Sciatic nerve (tissue), 2 donors: ENCODE measurements around the gene COL7A1. TPM values are rescaled to one million over a fixed set of nuclear protein-coding genes. Genes with fewer than 3 reads are reported as not detected.

Experiments
- ATAC-seq: fragments of 200-7000 bp; cut with Tn5 transposase; one replicate; pipeline ENCODE4 v1.9.1; 2020; ENCODE audit warnings: mild to moderate bottlenecking, moderate library complexity
- DNase-seq: peaks from one replicate; pipeline ENCODE4 v3.0.0-alpha.2; 2020; ENCODE audit warnings: low spot score
- intact Hi-C: fragments of 100-400 bp; cut with DNase I; formaldehyde crosslinking; loops from one replicate; pipeline ENCODE4 v1.14.2; 2022
- total RNA-seq: library from RNA; stranded (reverse); fragmentation: NEBNext Ultra II Directional; extraction: Animal tissue kit (Norgen Biotek cat#: 25700); gene quantifications from one replicate; pipeline ENCODE4 v1.2.1, GENCODE V29; 2021
- donor health status: DM: no; HTN: no; CAD: no.
- donor health status: DM: no; HTN: no; CAD: no.

The COL7A1 gene
- total RNA-seq, 1 donor from 2014 or later: 8.7 TPM

- intact Hi-C loops: no loop called here
- no peak for DNase-seq
- peak; percentile 23 for ATAC-seq
Measured at GRCh38 chr3:48595526-48596121, 495 bp upstream of the COL7A1 start.

- DNase-seq (no peak), ATAC-seq (peak; percentile 3)
- intact Hi-C loops: no loop called here
Measured at GRCh38 chr3:48594417-48595049, 596 bp downstream of the COL7A1 start.

GRCh38 chr3:48593337-48593736, 1.8 kb downstream of the COL7A1 start:
- ATAC-seq: no peak
- intact Hi-C loops: no loop called here
- no peak for DNase-seq

GRCh38 chr3:48592519-48593087, 2.5 kb downstream of the COL7A1 start:
- DNase-seq (no peak), ATAC-seq (no peak)
- intact Hi-C loops: no loop called here

GRCh38 chr3:48591886-48592518, 3.1 kb downstream of the COL7A1 start:
- DNase-seq: no peak
- no peak for ATAC-seq
- intact Hi-C loops: no loop called here

GRCh38 chr3:48591436-48591835, 3.7 kb downstream of the COL7A1 start:
- ATAC-seq (no peak), DNase-seq (no peak)
- intact Hi-C loops: no loop called here

- DNase-seq (no peak), ATAC-seq (no peak)
- intact Hi-C loops: no loop called here
Measured at GRCh38 chr3:48588230-48588629, 6.9 kb downstream of the COL7A1 start.

GRCh38 chr3:48587686-48588085, 7.4 kb downstream of the COL7A1 start:
- DNase-seq (no peak), ATAC-seq (no peak)
- intact Hi-C loops: no loop called here

- no peak for ATAC-seq
- intact Hi-C loops: no loop called here
- no peak for DNase-seq
Measured at GRCh38 chr3:48585411-48585810, 9.7 kb downstream of the COL7A1 start.

- ATAC-seq: no peak
- intact Hi-C loops: no loop called here
Measured at GRCh38 chr3:48584836-48585235, 10.3 kb downstream of the COL7A1 start.

GRCh38 chr3:48581621-48582481, 13.3 kb downstream of the COL7A1 start:
- no peak for DNase-seq
- intact Hi-C loops: no loop called here
- ATAC-seq: no peak

More at GRCh38 chr3:48584836-48585235, 10.3 kb downstream of the COL7A1 start:
- DNase-seq: no peak

GRCh38 chr3:48576647-48577046, 18.5 kb downstream of the COL7A1 start:
- intact Hi-C loops: no loop called here
- ATAC-seq (no peak), DNase-seq (no peak)

- ATAC-seq (no peak), DNase-seq (no peak)
- intact Hi-C loops: no loop called here
Measured at GRCh38 chr3:48575366-48575765, 19.8 kb downstream of the COL7A1 start.

GRCh38 chr3:48573973-48574585, 21.1 kb downstream of the COL7A1 start:
- intact Hi-C loops: no loop called here
- no peak for ATAC-seq
- DNase-seq: no peak

GRCh38 chr3:48572517-48572916, 22.6 kb downstream of the COL7A1 start:
- ATAC-seq (no peak), DNase-seq (no peak)
- intact Hi-C loops: no loop called here

GRCh38 chr3:48571938-48572337, 23.2 kb downstream of the COL7A1 start:
- intact Hi-C loops: no loop called here
- ATAC-seq: no peak
- DNase-seq: no peak

- no peak for ATAC-seq
- intact Hi-C loops: no loop called here
- DNase-seq: no peak
Measured at GRCh38 chr3:48569808-48570450, 25.2 kb downstream of the COL7A1 start.

- no peak for DNase-seq
- intact Hi-C loops: no loop called here
- ATAC-seq: no peak
Measured at GRCh38 chr3:48569400-48569799, 25.7 kb downstream of the COL7A1 start.

GRCh38 chr3:48568476-48568875, 26.7 kb downstream of the COL7A1 start:
- ATAC-seq: no peak
- intact Hi-C loops: no loop called here
- no peak for DNase-seq
